ENCODE data around the gene EEF1B2. TPM values are rescaled to one million over a fixed set of nuclear protein-coding genes. Genes with fewer than 3 reads are reported as not detected.

The EEF1B2 gene
- total RNA-seq, 1 experiment from 2014 or later, result 523 TPM

DNA sequence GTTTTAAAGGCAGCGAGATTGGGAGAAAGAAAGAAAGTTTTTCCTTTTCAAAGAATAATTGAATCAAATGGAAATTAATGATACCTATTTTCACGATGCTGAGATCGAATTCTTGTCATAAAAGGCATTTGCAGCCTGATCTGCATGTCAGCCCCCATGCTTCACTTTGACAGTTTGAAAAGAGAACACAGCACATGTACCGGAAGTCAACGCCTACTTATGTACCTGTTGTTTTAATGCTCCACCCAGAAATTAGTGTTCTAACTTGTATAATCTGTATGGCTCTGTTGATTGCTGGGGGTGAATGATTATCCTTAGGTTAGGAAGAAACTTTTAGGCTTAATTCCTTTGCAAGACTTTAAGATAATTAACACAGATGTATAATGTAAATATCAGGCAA, 31.0 kb downstream of the EEF1B2 start:
- Histone ChIP-seq H3K27me3 (ENCODE audit: control insufficient read depth, insufficient read depth, low read length) (peaks cover 3% of the 10 kb centered on the region; the same call in 1 of the 2 replicates), H3K4me3 (ENCODE audit: low read depth in 2 of 2, low read length in 2 of 2) (no peak overlapping the region), H3K4me1 (ENCODE audit: control insufficient read depth, insufficient read depth, low read length) (no peaks in the 10 kb centered on the region), H3K9me3 (ENCODE audit: control insufficient read depth, insufficient read depth, low read depth, low read length) (no peaks in the 10 kb centered on the region), H3K27ac (ENCODE audit: low read length) (no peak overlapping the region), H3K36me3 (ENCODE audit: control insufficient read depth, insufficient read depth, low read length) (no peaks in the 10 kb centered on the region)
- intact Hi-C loops (cut with micrococcal nuclease; ENCODE audit: unreplicated experiment), result no loop called here
- CTCF ChIA-PET, result no interaction called here
- ATAC-seq (no peak), DNase-seq (ENCODE audit: low read depth, low spot score) (no peak)
- TF ChIP-seq, protein P1, sequence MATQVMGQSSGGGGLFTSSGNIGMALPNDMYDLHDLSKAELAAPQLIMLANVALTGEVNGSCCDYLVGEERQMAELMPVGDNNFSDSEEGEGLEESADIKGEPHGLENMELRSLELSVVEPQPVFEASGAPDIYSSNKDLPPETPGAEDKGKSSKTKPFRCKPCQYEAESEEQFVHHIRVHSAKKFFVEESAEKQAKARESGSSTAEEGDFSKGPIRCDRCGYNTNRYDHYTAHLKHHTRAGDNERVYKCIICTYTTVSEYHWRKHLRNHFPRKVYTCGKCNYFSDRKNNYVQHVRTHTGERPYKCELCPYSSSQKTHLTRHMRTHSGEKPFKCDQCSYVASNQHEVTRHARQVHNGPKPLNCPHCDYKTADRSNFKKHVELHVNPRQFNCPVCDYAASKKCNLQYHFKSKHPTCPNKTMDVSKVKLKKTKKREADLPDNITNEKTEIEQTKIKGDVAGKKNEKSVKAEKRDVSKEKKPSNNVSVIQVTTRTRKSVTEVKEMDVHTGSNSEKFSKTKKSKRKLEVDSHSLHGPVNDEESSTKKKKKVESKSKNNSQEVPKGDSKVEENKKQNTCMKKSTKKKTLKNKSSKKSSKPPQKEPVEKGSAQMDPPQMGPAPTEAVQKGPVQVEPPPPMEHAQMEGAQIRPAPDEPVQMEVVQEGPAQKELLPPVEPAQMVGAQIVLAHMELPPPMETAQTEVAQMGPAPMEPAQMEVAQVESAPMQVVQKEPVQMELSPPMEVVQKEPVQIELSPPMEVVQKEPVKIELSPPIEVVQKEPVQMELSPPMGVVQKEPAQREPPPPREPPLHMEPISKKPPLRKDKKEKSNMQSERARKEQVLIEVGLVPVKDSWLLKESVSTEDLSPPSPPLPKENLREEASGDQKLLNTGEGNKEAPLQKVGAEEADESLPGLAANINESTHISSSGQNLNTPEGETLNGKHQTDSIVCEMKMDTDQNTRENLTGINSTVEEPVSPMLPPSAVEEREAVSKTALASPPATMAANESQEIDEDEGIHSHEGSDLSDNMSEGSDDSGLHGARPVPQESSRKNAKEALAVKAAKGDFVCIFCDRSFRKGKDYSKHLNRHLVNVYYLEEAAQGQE (IDR thresholded peaks at IDR 0.05; ENCODE audit: insufficient read depth in 1 of 2, low read depth in 2 of 2, low read length in 1 of 2), result no peak
- TF ChIP-seq SIN3A (IDR thresholded peaks at IDR 0.05; ENCODE audit: borderline replicate concordance, insufficient read depth, low read depth, low read length) (no peak), POLR2AphosphoS5 (IDR thresholded peaks at IDR 0.05; ENCODE audit: low read depth, low read length) (no peak), TCF7L2 (IDR thresholded peaks at IDR 0.05; ENCODE audit: low read depth, low read length) (no peak)
- TF ChIP-seq, protein P2, sequence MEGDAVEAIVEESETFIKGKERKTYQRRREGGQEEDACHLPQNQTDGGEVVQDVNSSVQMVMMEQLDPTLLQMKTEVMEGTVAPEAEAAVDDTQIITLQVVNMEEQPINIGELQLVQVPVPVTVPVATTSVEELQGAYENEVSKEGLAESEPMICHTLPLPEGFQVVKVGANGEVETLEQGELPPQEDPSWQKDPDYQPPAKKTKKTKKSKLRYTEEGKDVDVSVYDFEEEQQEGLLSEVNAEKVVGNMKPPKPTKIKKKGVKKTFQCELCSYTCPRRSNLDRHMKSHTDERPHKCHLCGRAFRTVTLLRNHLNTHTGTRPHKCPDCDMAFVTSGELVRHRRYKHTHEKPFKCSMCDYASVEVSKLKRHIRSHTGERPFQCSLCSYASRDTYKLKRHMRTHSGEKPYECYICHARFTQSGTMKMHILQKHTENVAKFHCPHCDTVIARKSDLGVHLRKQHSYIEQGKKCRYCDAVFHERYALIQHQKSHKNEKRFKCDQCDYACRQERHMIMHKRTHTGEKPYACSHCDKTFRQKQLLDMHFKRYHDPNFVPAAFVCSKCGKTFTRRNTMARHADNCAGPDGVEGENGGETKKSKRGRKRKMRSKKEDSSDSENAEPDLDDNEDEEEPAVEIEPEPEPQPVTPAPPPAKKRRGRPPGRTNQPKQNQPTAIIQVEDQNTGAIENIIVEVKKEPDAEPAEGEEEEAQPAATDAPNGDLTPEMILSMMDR (IDR thresholded peaks at IDR 0.05), result no peak
- POLR2A ChIA-PET, result no interaction called here
- no TSS peak for BruUV-seq (replicated peaks)
- in situ Hi-C loops (cut with HindIII; ENCODE audit: low pct_unique_long_range_greater_than_20kb, low sequenced_read_pairs), result no loop called here

DNA sequence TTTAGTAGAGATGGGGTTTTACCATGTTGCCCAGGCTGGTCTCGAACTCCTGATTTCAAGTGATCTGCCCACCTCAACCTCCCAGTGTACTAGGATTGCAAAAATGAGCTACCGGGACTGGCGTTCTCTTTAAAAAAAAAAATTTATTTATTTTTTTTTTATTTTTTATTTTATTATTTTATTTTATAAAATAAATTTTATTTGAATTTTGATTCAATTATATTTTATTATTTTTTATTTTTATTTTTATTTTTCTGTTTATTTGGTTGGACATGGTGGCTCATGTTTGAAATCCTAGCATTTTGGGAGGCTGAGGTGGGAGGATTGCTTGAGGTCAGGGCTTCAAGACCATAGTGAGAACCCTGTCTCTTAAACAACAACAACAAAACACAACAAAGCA, 32.5 kb downstream of the EEF1B2 start:
- intact Hi-C loops (cut with micrococcal nuclease; ENCODE audit: unreplicated experiment) (no loop called here), in situ Hi-C loops (cut with HindIII; ENCODE audit: low pct_unique_long_range_greater_than_20kb, low sequenced_read_pairs) (no loop called here)
- no peak overlapping the region for H3K27ac ChIP-seq (ENCODE audit: low read length)
- no peak overlapping the region for H3K4me3 ChIP-seq (ENCODE audit: low read depth in 2 of 2, low read length in 2 of 2)
- ChIA-PET CTCF (interaction anchor here (0.6 kb wide), 1 partner anchor 1091 kb away, joined by 4 read pairs; no protein-coding TSS in a partner anchor), POLR2A (interaction anchor here (0.7 kb wide), 1 partner anchor 202 kb away, joined by 4 read pairs; no protein-coding TSS in a partner anchor)
- ATAC-seq (no peak), DNase-seq (ENCODE audit: low read depth, low spot score) (no peak)
- no peaks in the 10 kb centered on the region for H3K36me3 ChIP-seq (ENCODE audit: control insufficient read depth, insufficient read depth, low read length)
- peaks cover 3% of the 10 kb centered on the region; the same call in 1 of the 2 replicates for H3K27me3 ChIP-seq (ENCODE audit: control insufficient read depth, insufficient read depth, low read length)
- H3K4me1 ChIP-seq (ENCODE audit: control insufficient read depth, insufficient read depth, low read length), result no peaks in the 10 kb centered on the region
- BruUV-seq (replicated peaks), result no TSS peak
- no peaks in the 10 kb centered on the region for H3K9me3 ChIP-seq (ENCODE audit: control insufficient read depth, insufficient read depth, low read depth, low read length)
- TF ChIP-seq TCF7L2 (IDR thresholded peaks at IDR 0.05; ENCODE audit: low read depth, low read length), result no peak
- TF ChIP-seq, protein P1 (IDR thresholded peaks at IDR 0.05; ENCODE audit: insufficient read depth in 1 of 2, low read depth in 2 of 2, low read length in 1 of 2), result no peak
- no peak for TF ChIP-seq POLR2AphosphoS5 (IDR thresholded peaks at IDR 0.05; ENCODE audit: low read depth, low read length)
- no peak for TF ChIP-seq SIN3A (IDR thresholded peaks at IDR 0.05; ENCODE audit: borderline replicate concordance, insufficient read depth, low read depth, low read length)
- TF ChIP-seq, protein P2 (IDR thresholded peaks at IDR 0.05), result no peak

Measured in Panc1 (cell line).